GM12878 (cell line): ENCODE results near the gene SEC61A1. TPM values are rescaled to one million over a fixed set of nuclear protein-coding genes. Genes with fewer than 3 reads are reported as not detected.

ENCODE experiments used
- ATAC-seq: fragments of 200-7000 bp; cut with Tn5 transposase; 3 replicates; pipeline ENCODE4 v1.9.1; 2020; ENCODE audit warnings: mild to moderate bottlenecking, moderate library complexity
- BruUV-seq: library from RNA; stranded (reverse); fragments of 400-500 nt; replicated peaks from 2 replicates; lab custom pipeline; 2021; lab: Mats Ljungman, UMichigan
- CTCF ChIA-PET: fragments of 300-600 bp; sonication (Branson Sonifier 250); formaldehyde crosslinking; extraction: SDS; loops from one replicate; lab custom pipeline; 2021; ENCODE audit warnings: inconsistent platforms; lab: Yijun Ruan, JAX
- POLR2A ChIA-PET: fragments of 350-600 bp; formaldehyde crosslinking; extraction: SDS; loops from one replicate; lab custom pipeline; 2021; ENCODE audit warnings: inconsistent platforms; lab: Charles Lee
- RAD21 ChIA-PET: fragments of 300-600 bp; sonication (Branson Sonifier 250); formaldehyde crosslinking; loops from one replicate; lab custom pipeline; 2023; ENCODE audit warnings: antibody characterized with exemption; ENCODE audit not compliant: unreplicated experiment; lab: Charles Lee
- SMC1A ChIA-PET: fragments of 300-600 bp; sonication (Branson Sonifier 250); formaldehyde crosslinking; loops from one replicate; lab custom pipeline; 2023; ENCODE audit not compliant: unreplicated experiment, uncharacterized antibody; lab: Charles Lee
- DNase-seq: peaks from one replicate; pipeline ENCODE4 v3.0.0-alpha.2; 2011; ENCODE audit warnings: low read depth, low spot score
- FAIRE-seq: peaks from 3 replicates; lab custom pipeline; 2011; peaks lifted over from hg19 to GRCh38; lab: Jason Lieb, UNC
- H2AFZ ChIP-seq: 2 replicates; pipeline ENCODE4 v1.6.0; 2011; ENCODE audit warnings: low read depth, low read length, control low read depth; ENCODE audit not compliant: control insufficient read depth
- H3K27ac ChIP-seq: 2 replicates; pipeline ENCODE4 v1.5.1; 2011; ENCODE audit warnings: control low read depth; ENCODE audit not compliant: control insufficient read depth, insufficient read depth
- H3K27me3 ChIP-seq, 2 experiments: replicated peaks in 1 of 2; 2 replicates each; pipeline versions ENCODE4 v1.6.0 to v1.6.1; 2011; ENCODE audit warnings: low read length in 1 of 2; ENCODE audit not compliant: control insufficient read depth in 2 of 2, insufficient read depth in 2 of 2
- H3K36me3 ChIP-seq, 2 experiments: 2 replicates each; pipeline ENCODE4 v1.5.1; 2011; ENCODE audit warnings: low read length in 1 of 2; ENCODE audit not compliant: control insufficient read depth in 2 of 2, insufficient read depth in 2 of 2
- H3K4me1 ChIP-seq: 2 replicates; pipeline ENCODE4 v1.6.1; 2011; ENCODE audit warnings: mild to moderate bottlenecking, low read length, moderate library complexity, mixed read lengths; ENCODE audit not compliant: control insufficient read depth, insufficient read depth
- H3K4me2 ChIP-seq: 2 replicates; pipeline ENCODE4 v1.6.0; 2011; ENCODE audit warnings: control low read depth; ENCODE audit not compliant: control insufficient read depth, insufficient read depth
- H3K4me3 ChIP-seq: fragments of 200-600 bp; sonication (generic); 2 replicates; pipeline ENCODE4 v1.5.1; 2016
- H3K79me2 ChIP-seq: 2 replicates; pipeline ENCODE4 v1.6.0; 2011; ENCODE audit warnings: low read length; ENCODE audit not compliant: control insufficient read depth, insufficient read depth
- H3K9ac ChIP-seq: 2 replicates; pipeline ENCODE4 v1.8.0; 2011; ENCODE audit warnings: low read length, control low read depth, mixed read lengths; ENCODE audit not compliant: control insufficient read depth, insufficient read depth
- H3K9me3 ChIP-seq: replicated peaks from 3 replicates; pipeline ENCODE4 v1.5.1; 2011; ENCODE audit warnings: mild to moderate bottlenecking, low read length; ENCODE audit not compliant: control insufficient read depth, insufficient read depth
- H4K20me1 ChIP-seq: 2 replicates; pipeline ENCODE4 v1.6.0; 2011; ENCODE audit not compliant: control insufficient read depth, insufficient read depth
- BCLAF1 ChIP-seq: fragments of 450-650 bp; IDR thresholded peaks from 2 replicates; pipeline ENCODE4 v1.6.1; 2017; ENCODE audit warnings: antibody characterized with exemption, mild to moderate bottlenecking, moderate library complexity
- CTCF ChIP-seq, 3 experiments: IDR thresholded peaks in 2 of 3; conservative IDR thresholded peaks in 1 of 3; 2 replicates each; pipeline ENCODE4 v1.5.1; 2011; ENCODE audit warnings: low read depth in 3 of 3, low read length in 3 of 3, mild to moderate bottlenecking in 3 of 3, control low read depth in 2 of 3, moderate library complexity in 2 of 3, inconsistent platforms in 1 of 3, mixed read lengths in 1 of 3; ENCODE audit not compliant: control insufficient read depth in 2 of 3, insufficient read depth in 1 of 3; ENCODE audit errors: extremely low read depth in 1 of 3
- MTA2 ChIP-seq: fragments of 450-650 bp; IDR thresholded peaks from 2 replicates; pipeline ENCODE4 v1.6.1; 2016; ENCODE audit warnings: low read depth, mild to moderate bottlenecking, moderate library complexity
- MTA3 ChIP-seq: IDR thresholded peaks from 2 replicates; pipeline ENCODE4 v1.6.1; 2012; ENCODE audit warnings: low read length, inconsistent platforms, borderline replicate concordance
- MYB ChIP-seq: fragments of 150-350 bp; IDR thresholded peaks from 2 replicates; pipeline ENCODE4 v1.6.1; 2014; ENCODE audit warnings: mild to moderate bottlenecking, low read depth, low read length, borderline replicate concordance
- NR2C1 ChIP-seq: fragments of 450-650 bp; IDR thresholded peaks from 2 replicates; pipeline ENCODE4 v1.6.1; 2017; ENCODE audit warnings: antibody characterized with exemption, mild to moderate bottlenecking, moderate library complexity
- RAD51 ChIP-seq: fragments of 450-650 bp; IDR thresholded peaks from 2 replicates; pipeline ENCODE4 v1.6.1; 2016; ENCODE audit warnings: moderate library complexity, mild to moderate bottlenecking, inconsistent platforms
- SMARCA5 ChIP-seq: fragments of 450-650 bp; IDR thresholded peaks from 2 replicates; pipeline ENCODE4 v1.6.1; 2017; ENCODE audit warnings: mild to moderate bottlenecking
- SP1 ChIP-seq: IDR thresholded peaks from one replicate; pipeline ENCODE4 v1.6.1; 2011; ENCODE audit warnings: low read depth, low read length
- SREBF2 ChIP-seq: IDR thresholded peaks from 2 replicates; pipeline ENCODE4 v1.6.1; 2012; ENCODE audit warnings: mild to moderate bottlenecking, low read length
- SUZ12 ChIP-seq: fragments of 200-600 bp; sonication (generic); IDR thresholded peaks from one replicate; pipeline ENCODE4 v1.6.1; 2018; ENCODE audit warnings: antibody characterized with exemption, mild to moderate bottlenecking; ENCODE audit not compliant: unreplicated experiment
- TAF1 ChIP-seq: IDR thresholded peaks from 2 replicates; pipeline ENCODE4 v1.6.1; 2011; ENCODE audit warnings: mild to moderate bottlenecking, low read depth, low read length, borderline replicate concordance
- TBL1XR1 ChIP-seq: IDR thresholded peaks from 2 replicates; pipeline ENCODE4 v1.6.1; 2012; ENCODE audit warnings: low read depth, low read length, improper control_type of control experiment
- ZNF24 ChIP-seq: fragments of 450-650 bp; IDR thresholded peaks from 2 replicates; pipeline ENCODE4 v1.6.1; 2017; ENCODE audit warnings: antibody characterized with exemption, mild to moderate bottlenecking
- ZNF274 ChIP-seq: IDR thresholded peaks from one replicate; pipeline ENCODE4 v1.8.0; 2011; ENCODE audit not compliant: insufficient read length, insufficient read depth
- ZNF384 ChIP-seq: IDR thresholded peaks from 2 replicates; pipeline ENCODE4 v1.6.1; 2012; ENCODE audit warnings: low read depth, mild to moderate bottlenecking, low read length, improper control_type of control experiment, borderline replicate concordance
- ZNF592 ChIP-seq: fragments of 450-650 bp; IDR thresholded peaks from 2 replicates; pipeline ENCODE4 v1.6.1; 2017; ENCODE audit warnings: mild to moderate bottlenecking, moderate library complexity
- WGBS: methylation state at CpG from one replicate; pipeline ENCODE4 v1.1.6; 2016; ENCODE audit warnings: low lambda C conversion rate; ENCODE audit not compliant: insufficient replicate concordance, insufficient coverage; ENCODE audit errors: missing lambda C conversion rate; 5-methylcytosine and 5-hydroxymethylcytosine counted together
- in situ Hi-C: fragments of 300-500 bp; cut with MboI; formaldehyde crosslinking; loops from 9 replicates; pipeline ENCODE4 v1.14.3; 2018; ENCODE audit warnings: mixed read lengths
- intact Hi-C: fragments of 100-400 bp; cut with micrococcal nuclease; formaldehyde crosslinking; loops from one replicate; pipeline ENCODE4 v1.14.2; 2022; ENCODE audit not compliant: unreplicated experiment
- polyA plus RNA-seq, 11 experiments: library from polyadenylated mRNA; depleted of rRNA in 4 of 11; unstranded in 6 of 11; stranded (reverse) in 5 of 11; fragments of >200 nt; fragmentation: Nextera tagmentation in 4 of 11; fragmentation: Illumina TruSeq in 1 of 11; extraction: Ambion mirVana in 4 of 11; extraction: Trizol in 1 of 11; gene quantifications; 1 replicate in 1 of 11; 2 replicates in 10 of 11; pipeline versions ENCODE4 v1.2.1 to v1.2.3, GENCODE V29; 2011 to 2016; ENCODE audit warnings: inconsistent platforms in 2 of 11, missing spikeins in 2 of 11, low read depth in 1 of 11
- total RNA-seq, 4 experiments: library from RNA; depleted of rRNA in 3 of 4; stranded (reverse); fragments of >200 nt in 3 of 4; fragmentation: Illumina TruSeq in 1 of 4; extraction: Trizol in 1 of 4; gene quantifications; 2 replicates each; pipeline versions ENCODE4 v1.2.1 to v1.2.3, GENCODE V29; 2013 to 2021

SEC61A1 gene
- total and polyA plus RNA-seq, 10 of the 15 experiments (the other 5 are each of a cell fraction or from before 2014, with no cell fraction given), result 5.2 to 265 (median 142) TPM

DNA sequence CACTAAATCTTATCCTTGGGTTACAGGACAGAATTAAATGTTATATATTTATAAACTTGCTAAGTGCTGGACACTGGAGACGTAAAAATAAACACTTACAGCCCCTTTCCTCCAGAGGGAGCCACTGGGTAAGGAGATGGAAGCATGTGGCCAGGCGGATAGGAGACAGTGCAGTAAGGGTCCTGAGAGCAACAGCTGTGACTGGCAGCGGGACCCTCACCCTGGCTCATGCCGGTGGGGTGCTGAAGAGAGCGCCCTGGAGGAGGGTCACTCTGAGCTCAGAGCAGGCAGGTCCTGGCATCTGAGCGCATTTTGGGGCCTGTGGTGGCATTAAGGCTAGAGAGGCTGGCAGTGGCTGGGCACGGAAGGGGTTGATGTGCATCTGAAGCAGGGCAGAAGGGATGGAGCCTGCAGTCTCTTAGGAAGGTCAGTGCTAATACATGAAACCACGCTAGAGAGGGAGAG, 16.0 kb downstream of the SEC61A1 start:
- no peaks in the 10 kb centered on the region for H3K4me1 ChIP-seq
- H3K27ac ChIP-seq, result no peak overlapping the region
- CTCF ChIA-PET, result interaction anchor here (1.0 to 6.2 kb wide), 3 partner anchors 13 to 65 kb away, joined by 3 to 37 read pairs (median 8); no protein-coding TSS in a partner anchor
- intact Hi-C loops (no loop called here), in situ Hi-C loops (no loop called here)
- peaks cover 5% of the 10 kb centered on the region; the same call in 1 of the 2 replicates for H4K20me1 ChIP-seq
- H3K79me2 ChIP-seq, result no peaks in the 10 kb centered on the region
- no peaks in the 10 kb centered on the region for H3K27me3 ChIP-seq
- no peak overlapping the region for H3K9ac ChIP-seq
- no peaks in the 10 kb centered on the region for H3K9me3 ChIP-seq
- POLR2A ChIA-PET, result no interaction called here
- FAIRE-seq (no peak), ATAC-seq (peak; percentile 68), DNase-seq (no peak)
- H3K36me3 ChIP-seq, result peaks cover 49 to 63% of the 10 kb centered on the region in 2 experiments
- SMC1A ChIA-PET, result no interaction called here
- WGBS, result 82% methylated on average over 8 of the region's 8 CpGs
- no peak overlapping the region for H2AFZ ChIP-seq
- H3K4me2 ChIP-seq, result no peak overlapping the region
- RAD21 ChIA-PET, result no interaction called here
- no TSS peak for BruUV-seq
- H3K4me3 ChIP-seq, result no peak overlapping the region
- TF ChIP-seq ZNF24 (no peak), SREBF2 (no peak), RAD51 (no peak), CTCF (IDR thresholded peaks at IDR 0.05 in 2 of 3, conservative IDR thresholded peaks at IDR 0.05 in 1 of 3; ENCODE audit: control insufficient read depth in 2 of 3, extremely low read depth in 1 of 3, insufficient read depth in 1 of 3, low read depth in 3 of 3, low read length in 3 of 3) (peak; percentile 52 to 70 (median 52); a peak in 5 of 6 replicates), MTA3 (no peak), ZNF384 (no peak), SP1 (no peak), TBL1XR1 (no peak), ZNF592 (no peak), MYB (no peak), SMARCA5 (no peak), ZNF274 (no peak), BCLAF1 (no peak), TAF1 (no peak), MTA2 (no peak), NR2C1 (no peak), SUZ12 (no peak)
